Ishikawa (cell line): Measurements from ENCODE around the gene STX4.

Source experiments
- CEBPB ChIP-seq: IDR thresholded peaks from 2 replicates; pipeline ENCODE4 v1.6.1; 2012
- CREB1 ChIP-seq: IDR thresholded peaks from 2 replicates; pipeline ENCODE4 v1.6.1; 2012; ENCODE audit warnings: low read depth
- EGR1 ChIP-seq: IDR thresholded peaks from 2 replicates; pipeline ENCODE4 v1.6.1; 2012
- EP300 ChIP-seq: IDR thresholded peaks from 2 replicates; pipeline ENCODE4 v1.6.1; 2012; ENCODE audit warnings: borderline replicate concordance
- FOXM1 ChIP-seq: IDR thresholded peaks from 2 replicates; pipeline ENCODE4 v1.6.1; 2012; ENCODE audit warnings: low read depth, borderline replicate concordance
- NFIC ChIP-seq: IDR thresholded peaks from 2 replicates; pipeline ENCODE4 v1.6.1; 2012
- RAD21 ChIP-seq: IDR thresholded peaks from 2 replicates; pipeline ENCODE4 v1.6.1; 2012; ENCODE audit warnings: low read depth
- REST ChIP-seq: IDR thresholded peaks from 2 replicates; pipeline ENCODE4 v1.6.1; 2012; ENCODE audit warnings: low read depth, mild to moderate bottlenecking
- TAF1 ChIP-seq: IDR thresholded peaks from 2 replicates; pipeline ENCODE4 v1.6.1; 2012; ENCODE audit warnings: low read depth, mild to moderate bottlenecking
- TCF12 ChIP-seq: IDR thresholded peaks from 2 replicates; pipeline ENCODE4 v1.6.1; 2012; ENCODE audit warnings: low read depth
- TEAD4 ChIP-seq: IDR thresholded peaks from 2 replicates; pipeline ENCODE4 v1.6.1; 2012
- USF1 ChIP-seq: IDR thresholded peaks from 2 replicates; pipeline ENCODE4 v1.6.1; 2012
- YY1 ChIP-seq: IDR thresholded peaks from 2 replicates; pipeline ENCODE4 v1.6.1; 2012; ENCODE audit warnings: low read depth
- ZBTB7A ChIP-seq: IDR thresholded peaks from 2 replicates; pipeline ENCODE4 v1.6.1; 2012; ENCODE audit warnings: low read depth
- TF ChIP-seq, protein P1 (sequence below): IDR thresholded peaks from 2 replicates; pipeline ENCODE4 v1.6.1; 2012

STX4 gene

GRCh38 chr16:31085411-31085810 lies 52.1 kb downstream of the STX4 start:
- TF ChIP-seq NFIC = no peak
- TF ChIP-seq TAF1 = no peak
- no peak for TF ChIP-seq CREB1
- TF ChIP-seq USF1 = no peak
- no peak for TF ChIP-seq EGR1
- no peak for TF ChIP-seq RAD21
- no peak for TF ChIP-seq FOXM1
- no peak for TF ChIP-seq YY1
- no peak for TF ChIP-seq CEBPB
- TF ChIP-seq REST = no peak
- TF ChIP-seq TCF12 = no peak
- no peak for TF ChIP-seq TEAD4
- TF ChIP-seq, protein P1, sequence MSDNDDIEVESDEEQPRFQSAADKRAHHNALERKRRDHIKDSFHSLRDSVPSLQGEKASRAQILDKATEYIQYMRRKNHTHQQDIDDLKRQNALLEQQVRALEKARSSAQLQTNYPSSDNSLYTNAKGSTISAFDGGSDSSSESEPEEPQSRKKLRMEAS = no peak

DNA sequence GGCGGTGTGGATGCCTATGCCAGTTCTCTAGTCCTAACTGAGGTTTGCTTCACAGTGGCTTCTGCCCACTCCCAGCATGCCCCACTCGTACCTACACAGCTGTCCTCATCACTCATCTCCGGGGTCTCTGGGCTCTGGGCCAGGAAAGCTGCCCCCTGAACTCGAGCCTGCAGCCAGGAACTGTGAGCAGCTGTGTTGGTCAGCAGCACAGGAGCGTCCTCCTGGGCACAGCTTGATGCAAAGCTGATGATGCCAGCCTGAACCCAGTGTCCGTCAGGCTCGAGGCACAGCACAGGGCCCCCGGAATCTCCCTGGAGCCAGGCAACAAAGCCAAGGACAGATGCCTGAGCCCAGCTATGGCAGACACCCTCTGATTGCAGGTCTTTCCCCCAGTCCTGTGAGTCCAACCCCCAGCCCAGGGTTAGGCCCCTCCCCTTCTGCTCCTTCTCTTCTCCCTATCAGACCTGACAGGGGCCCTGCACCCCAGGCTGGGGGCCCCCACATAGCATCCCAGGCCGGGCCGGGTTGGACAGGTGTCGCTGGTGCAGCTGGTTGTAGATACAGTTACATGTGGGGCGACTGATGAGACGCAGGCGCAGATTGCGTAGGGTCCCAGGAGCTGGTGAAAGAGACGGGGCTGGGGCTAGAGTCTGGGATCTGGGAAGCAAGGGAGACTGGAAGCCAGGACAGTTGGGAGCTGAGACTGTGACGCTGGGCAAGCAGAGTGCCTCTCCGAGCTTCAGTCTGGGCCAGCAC lies 52.7 kb downstream of the STX4 start:
- TF ChIP-seq RAD21 (no peak), TCF12 (no peak), ZBTB7A (no peak), EP300 (no peak), REST (no peak)

GRCh38 chr16:31086629-31086906 lies 53.2 kb downstream of the STX4 start:
- TF ChIP-seq TAF1 (no peak), ZBTB7A (no peak), REST (no peak), EGR1 (no peak), FOXM1 (no peak), TEAD4 (no peak), EP300 (no peak), CEBPB (no peak), NFIC (no peak), CREB1 (no peak), YY1 (no peak), USF1 (no peak), RAD21 (no peak), TCF12 (no peak)
- TF ChIP-seq, protein P1 = no peak

DNA sequence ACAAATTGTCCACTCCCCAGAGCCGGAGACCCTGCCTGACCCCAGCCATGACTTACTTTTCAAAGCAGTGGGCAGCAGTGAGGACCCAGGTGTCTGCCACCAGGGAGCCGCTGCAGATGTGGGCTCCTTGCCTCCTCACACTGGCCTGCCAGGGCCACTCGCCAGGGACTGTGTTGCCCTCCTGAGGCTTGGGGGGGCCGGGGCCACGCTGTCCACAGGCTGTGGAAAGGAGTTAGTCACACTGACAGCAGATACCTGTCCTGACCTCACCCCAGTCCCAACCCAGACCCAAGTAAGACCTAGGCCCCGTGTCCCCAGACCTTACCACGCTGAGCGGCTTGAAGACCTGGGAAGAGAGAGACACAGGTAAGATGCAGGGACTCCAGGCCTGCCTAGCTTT lies 54.1 kb downstream of the STX4 start:
- TF ChIP-seq TAF1 (no peak), CEBPB (no peak), EGR1 (no peak), FOXM1 (no peak), NFIC (no peak), RAD21 (no peak), TEAD4 (no peak), EP300 (no peak), REST (no peak), TCF12 (no peak), YY1 (no peak), CREB1 (no peak), ZBTB7A (no peak), USF1 (no peak)
- TF ChIP-seq, protein P1 = no peak
